Duodenal mucosa (tissue), 2 donors: Measurements from ENCODE around the gene IER3.

Experiments used
- H3K27ac ChIP-seq: one replicate; pipeline ENCODE4 v1.7.0; 2013; ENCODE audit warnings: low read depth, low read length
- H3K27me3 ChIP-seq, 2 donors: one replicate each; pipeline ENCODE4 v1.7.0; 2013; ENCODE audit warnings: low read length in 2 of 2, control low read depth in 1 of 2; ENCODE audit not compliant: insufficient read depth in 2 of 2, control insufficient read depth in 1 of 2
- H3K36me3 ChIP-seq, 2 donors: one replicate each; pipeline ENCODE4 v1.7.0; 2013; ENCODE audit warnings: low read length in 2 of 2, control low read depth in 1 of 2; ENCODE audit not compliant: insufficient read depth in 2 of 2, control insufficient read depth in 1 of 2
- H3K4me1 ChIP-seq, 2 donors: one replicate each; pipeline ENCODE4 v1.7.0; 2013; ENCODE audit warnings: low read length in 2 of 2, control low read depth in 1 of 2; ENCODE audit not compliant: insufficient read depth in 2 of 2, control insufficient read depth in 1 of 2
- H3K4me3 ChIP-seq, 2 donors: one replicate each; pipeline ENCODE4 v1.7.0; 2013; ENCODE audit warnings: low read length in 2 of 2, low read depth in 1 of 2
- H3K9ac ChIP-seq, 2 donors: one replicate each; pipeline ENCODE4 v1.7.0; 2013; ENCODE audit warnings: low read length in 2 of 2, low read depth in 1 of 2
- H3K9me3 ChIP-seq, 2 donors: one replicate each; pipeline ENCODE4 v1.7.0; 2013; ENCODE audit warnings: low read length in 2 of 2, control low read depth in 1 of 2; ENCODE audit not compliant: control insufficient read depth in 1 of 2

The IER3 gene

DNA sequence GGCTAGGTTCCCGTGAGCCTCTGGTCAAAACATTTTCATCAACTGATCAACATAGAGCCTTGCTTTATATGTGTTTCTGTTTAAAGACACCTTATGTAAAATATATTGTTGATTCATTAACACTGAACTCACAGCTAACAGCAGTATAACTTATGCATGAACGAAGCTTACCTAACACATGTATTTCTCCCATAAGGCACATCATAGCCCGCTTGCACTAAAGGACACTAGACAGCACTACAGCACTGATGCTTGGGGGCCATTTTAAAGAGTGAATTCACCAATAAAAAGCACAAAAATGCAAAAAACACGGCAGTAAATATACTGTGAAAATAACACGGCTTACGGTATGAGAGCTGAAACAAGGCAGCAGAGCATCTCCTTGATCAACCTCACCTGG lies 5.8 kb downstream of the IER3 start:
- Histone ChIP-seq H3K27me3 (no peaks in the 10 kb centered on the region), H3K9me3 (no peaks in the 10 kb centered on the region), H3K4me3 (no peak overlapping the region), H3K27ac (no peak overlapping the region), H3K4me1 (peaks cover 36 to 45% of the 10 kb centered on the region in 2 donors), H3K36me3 (peaks cover 23 to 44% of the 10 kb centered on the region in 2 donors), H3K9ac (no peak overlapping the region)

DNA sequence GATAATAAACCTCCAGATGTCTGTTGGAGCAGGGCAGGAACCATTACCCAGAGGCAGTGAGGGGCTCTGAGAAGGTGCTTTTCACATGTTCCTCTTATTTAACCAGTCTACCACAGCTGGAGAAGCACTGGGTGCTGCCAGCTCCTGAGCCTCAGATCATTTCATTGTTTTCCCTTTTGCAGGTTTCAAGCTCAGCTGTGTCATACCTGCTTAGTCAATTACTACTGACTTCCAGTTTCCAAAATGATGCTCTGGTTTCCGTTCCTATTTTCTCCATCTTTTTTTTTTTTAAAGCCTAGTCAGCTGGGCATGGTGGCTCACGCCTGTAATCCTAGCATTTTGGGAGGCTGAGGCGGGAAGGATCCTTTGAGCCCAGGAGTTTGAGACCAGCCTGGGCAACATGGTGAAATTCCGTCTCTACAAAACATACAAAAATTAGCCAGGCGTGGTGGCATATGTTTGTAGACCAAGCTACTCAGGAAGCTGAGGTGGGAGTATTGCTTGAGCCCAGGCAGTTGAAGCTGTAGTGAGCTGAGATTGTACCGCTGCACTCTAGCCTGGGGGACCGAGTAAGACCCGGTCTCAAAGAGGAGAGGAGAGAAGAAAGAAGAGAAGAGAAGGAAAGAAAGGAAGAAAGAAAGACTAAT lies 8.6 kb downstream of the IER3 start:
- H3K27me3 ChIP-seq = no peaks in the 10 kb centered on the region
- H3K9me3 ChIP-seq = no peaks in the 10 kb centered on the region
- H3K27ac ChIP-seq = no peak overlapping the region
- peaks cover 28 to 37% of the 10 kb centered on the region in 2 donors for H3K4me1 ChIP-seq
- H3K4me3 ChIP-seq = no peak overlapping the region
- peaks cover 23 to 59% of the 10 kb centered on the region in 2 donors for H3K36me3 ChIP-seq
- no peak overlapping the region for H3K9ac ChIP-seq

DNA sequence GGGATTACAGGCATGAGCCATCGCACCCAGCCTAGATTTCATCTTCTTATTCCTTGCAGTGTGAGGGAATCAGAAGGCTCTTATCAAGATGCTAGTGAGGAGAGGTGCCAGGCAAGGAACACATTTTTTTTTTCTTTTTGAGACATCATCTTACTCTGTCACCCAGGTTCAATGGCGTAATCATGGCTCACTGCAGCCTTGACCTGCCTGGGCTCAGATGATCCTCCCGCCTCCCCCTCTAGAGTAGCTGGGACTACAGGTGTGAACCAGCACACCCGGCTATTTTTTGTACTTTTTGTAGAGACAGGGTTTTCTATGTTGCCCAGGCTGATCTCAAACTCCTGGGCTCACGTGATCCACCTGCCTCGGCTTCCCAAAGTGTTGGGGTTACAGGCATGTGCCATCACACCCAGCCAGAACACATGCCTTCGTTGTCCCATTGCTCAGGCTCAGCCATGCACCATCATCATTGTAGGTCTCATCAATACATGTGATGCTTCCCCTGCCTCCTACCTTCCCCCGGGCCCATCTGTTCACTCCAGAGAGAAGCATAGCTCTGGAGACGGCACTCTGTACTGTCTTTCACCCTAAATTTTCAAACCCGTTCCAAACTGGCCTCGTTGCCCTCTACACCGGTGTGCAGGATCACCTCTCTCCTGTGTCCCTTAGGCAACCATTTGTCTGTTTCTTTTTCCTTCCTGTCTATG lies 12.0 kb downstream of the IER3 start:
- H3K27ac ChIP-seq = no peak overlapping the region
- peaks cover 16 to 64% of the 10 kb centered on the region in 2 donors for H3K36me3 ChIP-seq
- no peaks in the 10 kb centered on the region for H3K27me3 ChIP-seq
- H3K4me3 ChIP-seq = no peak overlapping the region
- H3K9me3 ChIP-seq = no peaks in the 10 kb centered on the region
- H3K4me1 ChIP-seq = peaks cover 12 to 19% of the 10 kb centered on the region in 2 donors
- no peak overlapping the region for H3K9ac ChIP-seq

DNA sequence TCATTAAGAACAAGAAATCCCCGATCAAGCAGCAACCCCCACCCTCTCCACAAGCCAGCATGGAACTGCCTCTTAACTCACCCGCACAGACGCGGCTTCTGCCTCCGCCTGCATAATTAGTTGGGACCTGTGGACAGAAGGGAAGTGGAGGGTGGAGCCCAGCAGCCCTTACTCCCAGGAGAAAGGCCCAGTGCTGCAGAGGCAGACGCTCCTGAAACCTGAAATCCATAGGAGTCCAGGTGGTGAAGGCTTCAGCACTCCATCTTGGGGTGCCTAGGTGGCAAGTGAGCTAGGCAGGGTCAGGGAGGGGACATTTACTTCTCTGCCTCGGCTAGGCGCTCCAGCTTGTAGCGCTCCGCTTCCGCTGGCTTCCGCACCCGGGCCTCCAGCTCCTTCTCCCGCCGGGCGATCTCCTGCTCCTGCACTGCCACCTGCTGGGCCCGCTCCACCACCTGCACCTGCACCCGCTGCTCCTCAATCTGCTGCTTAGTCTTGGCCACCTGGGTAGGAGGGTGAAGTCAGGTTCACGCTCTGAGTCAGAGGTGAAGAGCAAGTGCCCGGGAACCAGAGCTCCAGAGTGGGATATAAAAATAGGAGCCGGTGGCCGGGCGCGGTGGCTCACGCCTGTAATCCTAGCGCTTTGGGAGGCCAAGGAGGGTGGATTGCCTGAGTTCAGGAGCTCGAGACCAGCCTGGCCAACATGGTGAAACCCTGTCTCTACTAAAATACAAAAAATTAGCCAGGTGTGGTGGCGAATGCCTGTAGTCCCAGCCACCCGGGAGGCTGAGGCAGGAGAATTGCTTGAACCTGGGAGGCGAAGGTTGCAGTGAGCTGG lies 13.5 kb downstream of the IER3 start:
- peaks cover 11 to 15% of the 10 kb centered on the region in 2 donors for H3K4me1 ChIP-seq
- H3K27me3 ChIP-seq = no peaks in the 10 kb centered on the region
- no peak overlapping the region for H3K27ac ChIP-seq
- peak overlapping the region; percentile 26 to 60 for H3K4me3 ChIP-seq
- H3K9me3 ChIP-seq = no peaks in the 10 kb centered on the region
- peaks cover 19 to 74% of the 10 kb centered on the region in 2 donors for H3K36me3 ChIP-seq
- peak overlapping the region; percentile 41 to 69 for H3K9ac ChIP-seq

DNA sequence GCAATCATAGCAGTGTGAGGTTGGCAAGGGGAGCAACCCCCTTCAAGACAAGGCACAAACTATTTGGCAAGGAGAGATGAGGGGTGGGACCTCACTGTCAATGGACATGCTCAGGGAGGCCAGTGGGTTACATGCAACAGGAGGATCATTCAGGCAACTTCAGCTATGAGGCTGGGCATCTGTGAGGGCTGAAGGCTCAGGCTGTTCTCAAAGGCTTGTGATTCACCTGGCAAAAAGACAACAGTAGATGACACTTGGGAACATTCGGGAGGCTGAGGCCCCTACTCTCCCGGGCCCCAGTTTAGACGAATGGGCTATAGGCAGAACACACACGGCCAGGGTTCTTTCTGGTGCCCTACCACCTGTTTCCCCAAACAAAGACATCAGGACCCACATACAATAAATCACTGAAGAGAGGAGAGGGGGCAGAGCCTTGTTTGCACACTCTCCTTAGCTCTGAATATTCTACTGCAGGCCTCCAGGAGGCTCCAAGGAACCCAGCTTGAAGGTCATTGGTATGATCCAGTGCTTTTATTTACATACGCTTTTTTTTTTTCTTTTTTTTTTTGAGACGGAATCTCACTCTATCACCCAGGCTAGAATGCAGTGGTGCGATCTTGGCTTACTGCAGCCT lies 16.3 kb downstream of the IER3 start:
- no peaks in the 10 kb centered on the region for H3K27me3 ChIP-seq
- H3K9ac ChIP-seq = no peak overlapping the region
- no peak overlapping the region for H3K4me3 ChIP-seq
- no peak overlapping the region for H3K27ac ChIP-seq
- peaks cover 31 to 83% of the 10 kb centered on the region in 2 donors for H3K36me3 ChIP-seq
- no peaks in the 10 kb centered on the region for H3K9me3 ChIP-seq
- peaks cover 14 to 25% of the 10 kb centered on the region in 2 donors for H3K4me1 ChIP-seq

DNA sequence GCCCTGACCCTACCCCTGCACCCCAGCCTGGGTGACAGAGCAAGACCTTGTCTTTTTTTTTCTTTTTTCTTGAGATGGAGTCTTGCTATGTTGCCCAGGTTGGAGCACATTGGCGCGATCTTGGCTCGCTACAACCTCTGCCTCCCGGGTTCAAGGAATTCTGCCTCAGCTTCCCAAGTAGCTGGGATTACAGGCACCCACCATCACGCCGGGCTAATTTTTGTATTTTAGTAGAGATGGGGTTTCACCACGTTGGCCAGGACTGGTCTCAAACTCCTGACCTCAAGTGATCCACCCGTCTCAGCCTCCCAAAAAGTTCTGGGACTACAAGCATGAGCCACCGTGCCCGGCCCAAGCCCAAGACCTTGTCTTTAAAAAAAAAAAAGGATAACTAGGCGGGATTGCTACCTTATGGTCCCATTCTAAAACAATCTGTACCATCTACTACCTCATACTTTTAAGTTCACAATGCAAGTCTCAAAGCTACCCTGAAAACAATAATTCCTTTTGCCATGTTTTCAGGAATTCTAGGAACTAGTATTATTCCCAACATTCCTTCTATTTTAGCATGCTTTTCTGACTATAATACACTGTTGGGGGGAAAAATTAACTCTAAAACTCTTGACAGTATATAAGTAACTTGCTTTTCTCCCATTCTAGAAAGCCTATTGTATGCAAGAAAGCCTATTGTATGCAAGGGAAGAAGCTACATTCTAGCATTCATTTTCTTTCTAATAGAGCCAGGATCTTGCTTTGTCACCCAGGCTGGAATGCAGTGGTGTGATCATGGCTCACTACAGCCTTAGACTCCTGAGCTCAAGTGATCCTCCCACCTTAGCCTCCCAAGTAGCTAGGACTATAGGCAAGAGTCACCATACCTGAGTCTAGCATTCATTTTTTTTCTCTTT lies 17.6 kb downstream of the IER3 start:
- Histone ChIP-seq H3K4me3 (no peak overlapping the region), H3K9me3 (no peaks in the 10 kb centered on the region), H3K9ac (no peak overlapping the region), H3K4me1 (peaks cover 18 to 37% of the 10 kb centered on the region in 2 donors), H3K36me3 (peaks cover 34 to 79% of the 10 kb centered on the region in 2 donors), H3K27me3 (no peaks in the 10 kb centered on the region), H3K27ac (no peak overlapping the region)

- peaks cover 14 to 37% of the 10 kb centered on the region in 2 donors for H3K4me1 ChIP-seq
- H3K27ac ChIP-seq = no peak overlapping the region
- H3K9me3 ChIP-seq = no peaks in the 10 kb centered on the region
- H3K4me3 ChIP-seq = no peak overlapping the region
- no peaks in the 10 kb centered on the region for H3K27me3 ChIP-seq
- H3K9ac ChIP-seq = no peak overlapping the region
- H3K36me3 ChIP-seq = peaks cover 34 to 78% of the 10 kb centered on the region in 2 donors
These were observed 18.4 kb downstream of the IER3 start for GRCh38 chr6:30725713-30726505.

DNA sequence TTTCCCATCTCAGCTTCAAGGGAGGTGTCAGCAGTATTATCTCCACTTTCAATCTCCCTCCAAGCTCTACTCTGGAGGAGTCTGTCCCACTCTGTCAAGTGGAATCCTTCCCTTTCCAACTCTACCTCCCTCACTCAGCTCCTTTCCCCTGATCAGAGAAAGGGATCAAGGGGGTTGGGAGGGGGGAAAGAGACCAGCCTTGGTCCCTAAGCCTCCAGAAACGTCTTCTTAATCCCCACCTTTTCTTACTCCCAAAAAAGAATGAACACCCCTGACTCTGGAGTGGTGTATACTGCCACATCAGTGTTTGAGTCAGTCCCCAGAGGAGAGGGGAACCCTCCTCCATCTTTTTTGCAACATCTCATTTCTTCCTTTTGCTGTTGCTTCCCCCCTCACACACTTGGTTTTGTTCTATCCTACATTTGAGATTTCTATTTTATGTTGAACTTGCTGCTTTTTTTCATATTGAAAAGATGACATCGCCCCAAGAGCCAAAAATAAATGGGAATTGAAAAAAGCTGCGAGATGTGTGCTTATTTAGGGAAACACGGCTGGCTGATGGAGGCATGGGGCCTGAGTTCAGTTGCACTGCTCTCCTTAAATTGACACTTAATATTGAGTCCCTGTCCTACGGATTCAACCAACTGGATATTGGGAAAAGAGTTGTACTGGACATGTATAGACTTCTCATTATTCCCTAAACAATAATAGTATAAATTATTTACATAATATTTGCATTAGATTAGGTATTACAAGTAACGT lies 19.3 kb downstream of the IER3 start:
- H3K27ac ChIP-seq = no peak overlapping the region
- H3K4me1 ChIP-seq = peaks cover 7 to 28% of the 10 kb centered on the region in 2 donors
- H3K9ac ChIP-seq = no peak overlapping the region
- no peak overlapping the region for H3K4me3 ChIP-seq
- no peaks in the 10 kb centered on the region for H3K9me3 ChIP-seq
- no peaks in the 10 kb centered on the region for H3K27me3 ChIP-seq
- H3K36me3 ChIP-seq = peaks cover 33 to 70% of the 10 kb centered on the region in 2 donors
